Fibroblast of the conjunctiva (primary cell): Measurements from ENCODE around the gene KCNF1.
"Not testable (repeated sequence)": the region's sequence is repeated elsewhere in the genome, so short reads cannot be mapped to it uniquely, and the experiment has no call there.

Experiments used
- DNase-seq: peaks from one replicate; pipeline ENCODE4 v3.0.0-alpha.2; 2010; ENCODE audit warnings: low read depth

KCNF1 gene

GRCh38 chr2:10940596-10940995, 28.9 kb downstream of the KCNF1 start:
- DNase-seq, result no peak

GRCh38 chr2:10941383-10941782, 29.6 kb downstream of the KCNF1 start:
- DNase-seq, result no peak

GRCh38 chr2:10944799-10945198, 33.1 kb downstream of the KCNF1 start:
- no peak for DNase-seq

GRCh38 chr2:10946394-10946793, 34.7 kb downstream of the KCNF1 start:
- DNase-seq, result no peak

- DNase-seq, result no peak
These were observed 35.3 kb downstream of the KCNF1 start for GRCh38 chr2:10947005-10947440.

GRCh38 chr2:10947446-10948187, 35.9 kb downstream of the KCNF1 start:
- DNase-seq, result no peak

GRCh38 chr2:10948188-10948564, 36.4 kb downstream of the KCNF1 start:
- no peak for DNase-seq

GRCh38 chr2:10948606-10949230, 37.0 kb downstream of the KCNF1 start:
- no peak for DNase-seq

GRCh38 chr2:10949835-10950234, 38.1 kb downstream of the KCNF1 start:
- DNase-seq, result no peak

GRCh38 chr2:10951558-10952414, 40.1 kb downstream of the KCNF1 start:
- no peak for DNase-seq

- DNase-seq, result no peak
These were observed 42.7 kb downstream of the KCNF1 start for GRCh38 chr2:10954416-10954815.

GRCh38 chr2:10954856-10955818, 43.4 kb downstream of the KCNF1 start:
- DNase-seq, result no peak

- no peak for DNase-seq
These were observed 44.5 kb downstream of the KCNF1 start for GRCh38 chr2:10956006-10956790.

- no peak for DNase-seq
These were observed 45.7 kb downstream of the KCNF1 start for GRCh38 chr2:10957391-10957790.

GRCh38 chr2:10958452-10958851, 46.7 kb downstream of the KCNF1 start:
- DNase-seq, result not testable (repeated sequence)

GRCh38 chr2:10960606-10961489, 49.1 kb downstream of the KCNF1 start:
- no peak for DNase-seq

GRCh38 chr2:10961490-10961875, 49.7 kb downstream of the KCNF1 start:
- DNase-seq, result no peak

- DNase-seq, result no peak
These were observed 50.3 kb downstream of the KCNF1 start for GRCh38 chr2:10962004-10962403.

GRCh38 chr2:10963155-10963554, 51.4 kb downstream of the KCNF1 start:
- no peak for DNase-seq
